ENCODE data around the gene TBC1D22A. TPM values are rescaled to one million over a fixed set of nuclear protein-coding genes. Genes with fewer than 3 reads are reported as not detected.

Gene TBC1D22A
- total RNA-seq, 1 donor from 2014 or later = 23.2 TPM

DNA sequence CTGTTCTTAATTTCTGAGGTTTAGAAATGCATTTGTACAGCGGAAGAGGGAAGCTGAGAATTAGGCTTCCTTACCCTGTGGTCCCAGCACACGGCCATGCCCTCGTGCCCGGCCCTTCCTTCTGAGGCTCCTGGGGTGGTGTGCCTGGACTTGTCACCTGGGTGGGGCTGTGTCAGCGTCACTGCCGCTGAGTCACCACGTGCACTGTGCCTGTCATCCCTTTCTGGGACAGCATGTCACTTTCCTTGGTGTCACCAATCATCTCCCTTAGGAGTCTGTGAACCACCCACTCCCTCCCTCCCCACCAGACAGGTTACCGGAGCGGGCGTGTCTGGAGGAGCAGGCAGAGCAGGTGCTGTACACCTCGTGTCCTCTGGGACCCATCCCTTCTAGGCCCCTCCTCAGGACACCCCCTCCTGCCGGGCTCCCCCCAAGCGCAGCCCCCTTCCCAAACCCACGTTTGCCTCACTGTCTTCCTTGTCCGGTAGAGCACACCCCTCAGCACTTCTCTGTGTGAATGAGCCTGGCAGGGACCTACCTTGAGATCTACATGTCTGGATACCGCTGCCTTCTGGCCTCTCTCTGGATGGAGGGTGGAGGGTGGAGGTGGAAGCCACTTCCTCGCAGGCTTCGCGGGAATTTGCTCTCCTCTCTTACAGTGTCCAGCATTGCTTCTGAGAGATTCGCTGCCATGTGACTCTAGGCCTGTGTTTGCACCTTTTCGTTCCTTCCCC is 367.6 kb downstream of the TBC1D22A start:
- Mint-ChIP-seq H3K9me3 (ENCODE audit: low read depth) (no peaks in the 10 kb centered on the region), H3K27me3 (peaks cover 18% of the 10 kb centered on the region), H3K4me1 (ENCODE audit: low read depth) (no peaks in the 10 kb centered on the region), H3K36me3 (ENCODE audit: insufficient read depth) (peaks cover 4% of the 10 kb centered on the region), H3K27ac (no peak overlapping the region), H3K4me3 (ENCODE audit: low read depth) (no peak overlapping the region)
- TF ChIP-seq, protein P1, sequence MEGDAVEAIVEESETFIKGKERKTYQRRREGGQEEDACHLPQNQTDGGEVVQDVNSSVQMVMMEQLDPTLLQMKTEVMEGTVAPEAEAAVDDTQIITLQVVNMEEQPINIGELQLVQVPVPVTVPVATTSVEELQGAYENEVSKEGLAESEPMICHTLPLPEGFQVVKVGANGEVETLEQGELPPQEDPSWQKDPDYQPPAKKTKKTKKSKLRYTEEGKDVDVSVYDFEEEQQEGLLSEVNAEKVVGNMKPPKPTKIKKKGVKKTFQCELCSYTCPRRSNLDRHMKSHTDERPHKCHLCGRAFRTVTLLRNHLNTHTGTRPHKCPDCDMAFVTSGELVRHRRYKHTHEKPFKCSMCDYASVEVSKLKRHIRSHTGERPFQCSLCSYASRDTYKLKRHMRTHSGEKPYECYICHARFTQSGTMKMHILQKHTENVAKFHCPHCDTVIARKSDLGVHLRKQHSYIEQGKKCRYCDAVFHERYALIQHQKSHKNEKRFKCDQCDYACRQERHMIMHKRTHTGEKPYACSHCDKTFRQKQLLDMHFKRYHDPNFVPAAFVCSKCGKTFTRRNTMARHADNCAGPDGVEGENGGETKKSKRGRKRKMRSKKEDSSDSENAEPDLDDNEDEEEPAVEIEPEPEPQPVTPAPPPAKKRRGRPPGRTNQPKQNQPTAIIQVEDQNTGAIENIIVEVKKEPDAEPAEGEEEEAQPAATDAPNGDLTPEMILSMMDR (IDR thresholded peaks at IDR 0.05; ENCODE audit: unreplicated experiment) = no peak
- no peak for DNase-seq (ENCODE audit: low spot score, unreplicated experiment)

DNA sequence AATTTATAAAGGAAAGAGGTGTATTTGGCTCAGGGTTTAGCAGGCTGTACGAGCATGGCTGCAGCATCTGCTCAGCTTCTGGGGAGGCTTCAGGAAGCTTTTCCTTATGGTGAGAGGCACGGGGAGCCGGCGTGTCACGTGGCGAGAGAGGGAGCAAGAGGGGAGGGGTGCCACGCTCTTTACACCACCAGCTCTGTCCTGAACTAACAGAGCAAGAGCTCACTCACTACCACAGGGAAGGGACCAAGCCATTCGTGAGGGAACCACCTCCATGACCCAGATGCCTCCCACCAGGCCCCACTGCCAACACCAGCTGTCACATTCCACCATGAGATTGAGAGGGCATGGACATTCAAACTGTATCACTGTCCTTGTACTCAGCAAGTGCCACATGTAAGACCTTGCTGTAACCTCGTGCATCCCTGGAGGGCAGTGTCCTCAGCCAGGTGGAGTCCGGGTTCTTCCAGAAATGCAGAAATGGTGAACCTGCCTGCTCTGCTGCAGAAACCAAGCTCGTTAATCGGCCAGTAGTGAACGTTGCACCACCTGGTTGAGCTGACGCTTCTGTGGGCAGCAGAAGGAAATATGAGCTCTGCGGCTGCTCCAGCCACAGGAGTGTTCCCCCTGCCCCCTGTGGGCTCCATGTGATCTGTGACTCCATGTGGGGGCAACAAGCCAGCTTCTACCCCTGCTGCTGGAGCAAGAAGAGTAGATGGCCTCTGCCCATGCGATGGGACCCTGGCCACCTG is 368.6 kb downstream of the TBC1D22A start:
- Mint-ChIP-seq H3K27me3 (peaks cover 26% of the 10 kb centered on the region), H3K4me1 (ENCODE audit: low read depth) (no peaks in the 10 kb centered on the region), H3K9me3 (ENCODE audit: low read depth) (no peaks in the 10 kb centered on the region), H3K4me3 (ENCODE audit: low read depth) (no peak overlapping the region), H3K36me3 (ENCODE audit: insufficient read depth) (peaks cover 4% of the 10 kb centered on the region), H3K27ac (no peak overlapping the region)
- TF ChIP-seq, protein P1 (IDR thresholded peaks at IDR 0.05; ENCODE audit: unreplicated experiment) = no peak
- no peak for DNase-seq (ENCODE audit: low spot score, unreplicated experiment)

GRCh38 chr22:47131632-47132427 is 369.4 kb downstream of the TBC1D22A start:
- H3K9me3 Mint-ChIP-seq (ENCODE audit: low read depth) = no peaks in the 10 kb centered on the region
- DNase-seq (ENCODE audit: low spot score, unreplicated experiment) = no peak
- peaks cover 4% of the 10 kb centered on the region for H3K36me3 Mint-ChIP-seq (ENCODE audit: insufficient read depth)
- H3K4me3 Mint-ChIP-seq (ENCODE audit: low read depth) = no peak overlapping the region
- TF ChIP-seq, protein P1 (IDR thresholded peaks at IDR 0.05; ENCODE audit: unreplicated experiment) = no peak
- H3K27ac Mint-ChIP-seq = no peak overlapping the region
- H3K4me1 Mint-ChIP-seq (ENCODE audit: low read depth) = peaks cover 3% of the 10 kb centered on the region
- H3K27me3 Mint-ChIP-seq = peaks cover 28% of the 10 kb centered on the region

DNA sequence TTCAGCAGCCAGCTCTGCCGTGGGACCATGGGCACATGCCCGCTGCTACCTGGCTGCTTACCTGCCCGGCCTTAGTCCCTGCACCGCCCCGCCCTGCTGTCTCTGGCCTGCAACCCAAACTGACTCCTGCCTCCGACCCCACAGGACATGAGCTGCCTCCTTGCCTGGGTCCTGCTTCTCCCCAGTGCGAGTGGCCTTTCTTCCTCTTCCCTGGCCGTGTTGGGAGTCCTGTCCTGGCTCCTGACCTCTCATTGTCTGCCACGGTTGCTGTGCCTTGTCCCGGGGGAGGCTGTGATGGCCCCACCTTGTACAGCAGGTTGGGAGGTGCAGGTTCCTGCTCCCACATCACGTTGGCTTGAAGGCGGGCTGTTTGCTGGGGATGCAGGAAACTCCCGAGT is 370.0 kb downstream of the TBC1D22A start:
- Mint-ChIP-seq H3K4me3 (ENCODE audit: low read depth) (no peak overlapping the region), H3K27me3 (peaks cover 34% of the 10 kb centered on the region), H3K4me1 (ENCODE audit: low read depth) (peaks cover 9% of the 10 kb centered on the region), H3K27ac (no peak overlapping the region), H3K9me3 (ENCODE audit: low read depth) (no peaks in the 10 kb centered on the region), H3K36me3 (ENCODE audit: insufficient read depth) (peaks cover 4% of the 10 kb centered on the region)
- TF ChIP-seq, protein P1 (IDR thresholded peaks at IDR 0.05; ENCODE audit: unreplicated experiment) = no peak
- DNase-seq (ENCODE audit: low spot score, unreplicated experiment) = no peak

Measured in progenitor cell of endocrine pancreas (in vitro differentiated cells).